ENCODE data around the gene CACNA1H. TPM values are rescaled to one million over a fixed set of nuclear protein-coding genes. Genes with fewer than 3 reads are reported as not detected.

CACNA1H gene
- total RNA-seq, 1 experiment from 2014 or later: 19.7 TPM

DNA sequence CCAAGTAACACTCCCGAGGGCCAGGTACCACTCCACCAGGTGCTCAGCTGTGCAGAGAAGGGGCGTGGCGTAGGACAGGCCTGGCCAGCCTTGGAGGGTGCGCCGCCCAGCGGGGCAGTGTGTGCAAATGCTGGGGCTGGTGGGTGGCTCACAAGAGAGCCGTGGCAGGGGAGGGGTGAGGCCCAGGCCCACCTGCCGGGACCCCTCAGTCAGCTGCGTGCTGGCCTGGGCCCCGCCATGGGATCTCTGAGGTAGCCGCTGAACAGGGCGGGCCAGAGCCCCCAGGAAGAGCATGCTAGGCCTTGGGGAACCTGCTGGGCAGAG lies 63.4 kb downstream of the CACNA1H start:
- Histone ChIP-seq H3K9me3 (ENCODE audit: low read depth, low read length, poor library complexity, severe bottlenecking) (no peaks in the 10 kb centered on the region), H3K4me3 (ENCODE audit: low read depth, low read length, poor library complexity, severe bottlenecking) (no peak overlapping the region), H3K27ac (ENCODE audit: low read depth, low read length, poor library complexity, severe bottlenecking) (no peak overlapping the region), H3K36me3 (ENCODE audit: insufficient read depth, low read length, poor library complexity, severe bottlenecking) (peaks cover 43% of the 10 kb centered on the region), H3K4me1 (ENCODE audit: insufficient read depth, low read length, poor library complexity, severe bottlenecking) (no peaks in the 10 kb centered on the region), H3K27me3 (replicated peaks; ENCODE audit: insufficient read depth, low read depth, low read length, poor library complexity) (no peaks in the 10 kb centered on the region)
- BruUV-seq (replicated peaks): no TSS peak
- ChIA-PET POLR2A (ENCODE audit: low non-redundant PET) (no interaction called here), CTCF (no interaction called here)
- DNase-seq (ENCODE audit: low spot score): no peak
- intact Hi-C loops (cut with micrococcal nuclease; ENCODE audit: unreplicated experiment): no loop called here
- TF ChIP-seq, protein P1, sequence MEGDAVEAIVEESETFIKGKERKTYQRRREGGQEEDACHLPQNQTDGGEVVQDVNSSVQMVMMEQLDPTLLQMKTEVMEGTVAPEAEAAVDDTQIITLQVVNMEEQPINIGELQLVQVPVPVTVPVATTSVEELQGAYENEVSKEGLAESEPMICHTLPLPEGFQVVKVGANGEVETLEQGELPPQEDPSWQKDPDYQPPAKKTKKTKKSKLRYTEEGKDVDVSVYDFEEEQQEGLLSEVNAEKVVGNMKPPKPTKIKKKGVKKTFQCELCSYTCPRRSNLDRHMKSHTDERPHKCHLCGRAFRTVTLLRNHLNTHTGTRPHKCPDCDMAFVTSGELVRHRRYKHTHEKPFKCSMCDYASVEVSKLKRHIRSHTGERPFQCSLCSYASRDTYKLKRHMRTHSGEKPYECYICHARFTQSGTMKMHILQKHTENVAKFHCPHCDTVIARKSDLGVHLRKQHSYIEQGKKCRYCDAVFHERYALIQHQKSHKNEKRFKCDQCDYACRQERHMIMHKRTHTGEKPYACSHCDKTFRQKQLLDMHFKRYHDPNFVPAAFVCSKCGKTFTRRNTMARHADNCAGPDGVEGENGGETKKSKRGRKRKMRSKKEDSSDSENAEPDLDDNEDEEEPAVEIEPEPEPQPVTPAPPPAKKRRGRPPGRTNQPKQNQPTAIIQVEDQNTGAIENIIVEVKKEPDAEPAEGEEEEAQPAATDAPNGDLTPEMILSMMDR (conservative IDR thresholded peaks at IDR 0.05; ENCODE audit: low read depth, low read length): no peak

DNA sequence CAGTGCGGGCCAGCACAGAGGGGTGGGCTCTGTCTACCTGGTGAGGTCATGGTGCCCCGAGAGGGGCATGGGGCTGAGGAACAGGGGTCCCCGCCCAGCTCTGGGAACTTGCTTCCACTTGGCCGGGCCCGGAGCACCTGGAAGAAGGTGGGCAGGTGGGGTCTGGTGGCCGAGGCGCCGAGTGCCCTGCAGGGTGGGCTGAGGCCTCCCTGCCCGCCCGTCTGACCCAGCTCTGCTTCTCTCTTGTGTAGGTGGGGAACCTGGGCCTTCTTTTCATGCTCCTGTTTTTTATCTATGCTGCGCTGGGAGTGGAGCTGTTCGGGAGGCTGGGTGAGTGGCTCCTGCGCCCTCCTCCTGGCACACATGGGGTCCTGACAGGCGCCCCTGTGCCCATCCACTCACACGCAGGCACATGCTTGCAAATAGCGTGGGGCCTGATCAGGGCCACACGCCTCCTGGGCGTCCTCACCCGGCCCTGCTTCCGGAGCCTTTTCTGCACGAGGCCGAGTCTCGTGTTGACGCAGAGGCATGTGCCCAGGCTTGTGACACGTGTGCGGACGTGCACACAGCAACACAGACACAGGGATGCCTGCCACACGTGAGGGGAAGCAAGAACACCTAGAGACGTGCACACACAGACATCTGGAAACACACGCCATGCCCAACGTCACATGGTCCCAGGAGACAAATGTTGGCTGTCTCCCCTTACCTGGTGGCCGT lies 63.9 kb downstream of the CACNA1H start:
- POLR2A ChIA-PET (ENCODE audit: low non-redundant PET): no interaction called here
- peaks cover 44% of the 10 kb centered on the region for H3K36me3 ChIP-seq (ENCODE audit: insufficient read depth, low read length, poor library complexity, severe bottlenecking)
- no peaks in the 10 kb centered on the region for H3K9me3 ChIP-seq (ENCODE audit: low read depth, low read length, poor library complexity, severe bottlenecking)
- H3K27ac ChIP-seq (ENCODE audit: low read depth, low read length, poor library complexity, severe bottlenecking): no peak overlapping the region
- H3K4me1 ChIP-seq (ENCODE audit: insufficient read depth, low read length, poor library complexity, severe bottlenecking): no peaks in the 10 kb centered on the region
- BruUV-seq (replicated peaks): no TSS peak
- CTCF ChIA-PET: no interaction called here
- H3K4me3 ChIP-seq (ENCODE audit: low read depth, low read length, poor library complexity, severe bottlenecking): no peak overlapping the region
- intact Hi-C loops (cut with micrococcal nuclease; ENCODE audit: unreplicated experiment): no loop called here
- H3K27me3 ChIP-seq (replicated peaks; ENCODE audit: insufficient read depth, low read depth, low read length, poor library complexity): no peaks in the 10 kb centered on the region
- no peak for DNase-seq (ENCODE audit: low spot score)
- TF ChIP-seq, protein P1 (conservative IDR thresholded peaks at IDR 0.05; ENCODE audit: low read depth, low read length): no peak
- TF ChIP-seq EZH2 (IDR thresholded peaks at IDR 0.05; ENCODE audit: borderline replicate concordance, low read depth, low read length, poor library complexity, severe bottlenecking): no peak

DNA sequence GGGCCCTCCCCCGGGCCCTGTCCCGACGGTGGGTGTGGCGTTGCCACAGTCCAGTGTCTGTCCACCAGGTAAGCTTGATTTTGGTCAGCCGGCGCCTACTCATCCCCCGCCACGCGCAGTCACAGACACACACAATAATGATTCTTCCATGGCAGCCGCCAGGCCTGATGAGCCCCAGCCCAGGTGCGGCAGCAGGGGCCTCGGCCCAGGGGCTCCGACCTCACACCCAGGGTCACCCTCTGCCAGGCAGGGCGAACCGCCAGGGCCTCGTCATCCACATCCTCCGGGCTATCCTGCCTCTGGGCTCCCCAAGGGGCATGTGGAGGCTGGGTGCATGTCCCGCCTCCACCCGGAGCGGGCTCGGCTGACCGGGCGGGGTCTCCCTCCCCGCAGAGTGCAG lies 64.6 kb downstream of the CACNA1H start:
- no peak overlapping the region for H3K27ac ChIP-seq (ENCODE audit: low read depth, low read length, poor library complexity, severe bottlenecking)
- TF ChIP-seq, protein P1 (conservative IDR thresholded peaks at IDR 0.05; ENCODE audit: low read depth, low read length): no peak
- no peak for TF ChIP-seq EZH2 (IDR thresholded peaks at IDR 0.05; ENCODE audit: borderline replicate concordance, low read depth, low read length, poor library complexity, severe bottlenecking)
- intact Hi-C loops (cut with micrococcal nuclease; ENCODE audit: unreplicated experiment): no loop called here
- no TSS peak for BruUV-seq (replicated peaks)
- POLR2A ChIA-PET (ENCODE audit: low non-redundant PET): no interaction called here
- H3K27me3 ChIP-seq (replicated peaks; ENCODE audit: insufficient read depth, low read depth, low read length, poor library complexity): no peaks in the 10 kb centered on the region
- no peaks in the 10 kb centered on the region for H3K4me1 ChIP-seq (ENCODE audit: insufficient read depth, low read length, poor library complexity, severe bottlenecking)
- no peak for DNase-seq (ENCODE audit: low spot score)
- H3K36me3 ChIP-seq (ENCODE audit: insufficient read depth, low read length, poor library complexity, severe bottlenecking): peaks cover 40% of the 10 kb centered on the region
- no peak overlapping the region for H3K4me3 ChIP-seq (ENCODE audit: low read depth, low read length, poor library complexity, severe bottlenecking)
- CTCF ChIA-PET: no interaction called here
- no peaks in the 10 kb centered on the region for H3K9me3 ChIP-seq (ENCODE audit: low read depth, low read length, poor library complexity, severe bottlenecking)

Data from A673 (cell line).